Measurements from ENCODE around the gene SNX32.
"Not testable (repeated sequence)": the region's sequence is repeated elsewhere in the genome, so short reads cannot be mapped to it uniquely, and the experiment has no call there.

The SNX32 gene

DNA sequence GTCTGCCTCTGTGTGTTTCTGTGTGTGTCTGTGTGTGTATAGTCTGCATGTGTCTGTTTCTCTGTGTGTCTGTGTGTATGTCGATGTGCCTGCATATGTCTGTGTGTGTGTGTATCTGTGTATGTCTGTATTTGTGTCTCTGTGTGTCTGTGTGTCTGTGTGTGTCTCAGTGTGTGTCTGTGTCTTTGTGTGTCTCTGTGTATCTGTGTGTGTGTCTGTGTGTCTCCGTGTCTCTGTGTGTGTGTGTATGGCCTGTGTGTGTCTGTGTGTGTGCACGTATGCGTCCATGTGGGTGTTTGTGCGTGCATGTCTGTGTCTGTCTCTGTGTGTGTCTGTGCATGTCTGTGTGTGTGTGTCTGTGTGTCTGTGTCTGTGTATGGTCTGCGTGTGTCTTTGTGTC is 439 bp downstream of the SNX32 start:
- no peak for DNase-seq (ENCODE audit: extremely low read depth, low read depth)
- peak overlapping the region; percentile 73 for H3K4me3 ChIP-seq (replicated peaks; ENCODE audit: low read depth, low read length)
- TF ChIP-seq, protein P1, sequence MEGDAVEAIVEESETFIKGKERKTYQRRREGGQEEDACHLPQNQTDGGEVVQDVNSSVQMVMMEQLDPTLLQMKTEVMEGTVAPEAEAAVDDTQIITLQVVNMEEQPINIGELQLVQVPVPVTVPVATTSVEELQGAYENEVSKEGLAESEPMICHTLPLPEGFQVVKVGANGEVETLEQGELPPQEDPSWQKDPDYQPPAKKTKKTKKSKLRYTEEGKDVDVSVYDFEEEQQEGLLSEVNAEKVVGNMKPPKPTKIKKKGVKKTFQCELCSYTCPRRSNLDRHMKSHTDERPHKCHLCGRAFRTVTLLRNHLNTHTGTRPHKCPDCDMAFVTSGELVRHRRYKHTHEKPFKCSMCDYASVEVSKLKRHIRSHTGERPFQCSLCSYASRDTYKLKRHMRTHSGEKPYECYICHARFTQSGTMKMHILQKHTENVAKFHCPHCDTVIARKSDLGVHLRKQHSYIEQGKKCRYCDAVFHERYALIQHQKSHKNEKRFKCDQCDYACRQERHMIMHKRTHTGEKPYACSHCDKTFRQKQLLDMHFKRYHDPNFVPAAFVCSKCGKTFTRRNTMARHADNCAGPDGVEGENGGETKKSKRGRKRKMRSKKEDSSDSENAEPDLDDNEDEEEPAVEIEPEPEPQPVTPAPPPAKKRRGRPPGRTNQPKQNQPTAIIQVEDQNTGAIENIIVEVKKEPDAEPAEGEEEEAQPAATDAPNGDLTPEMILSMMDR (IDR thresholded peaks at IDR 0.05; ENCODE audit: low read depth, low read length, missing control alignments) = no peak

DNA sequence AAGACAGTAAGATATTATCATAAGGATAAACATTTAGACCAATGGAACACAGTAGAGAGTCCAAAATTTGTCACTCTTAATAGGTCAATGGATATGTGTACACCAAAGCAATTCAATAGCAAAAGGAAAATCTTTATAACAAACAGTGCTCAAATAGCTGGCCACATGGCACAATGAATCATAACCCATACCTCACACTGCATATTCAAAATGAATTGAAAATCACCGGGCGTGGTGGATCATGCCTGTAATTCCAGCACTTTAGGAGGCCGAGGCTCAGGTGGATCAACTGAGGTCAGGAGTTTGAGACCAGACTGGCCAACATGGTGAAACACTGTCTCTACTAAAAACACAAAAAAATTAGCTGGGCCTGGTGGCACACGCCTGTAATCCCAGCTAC is 8.4 kb downstream of the SNX32 start:
- TF ChIP-seq, protein P1 (IDR thresholded peaks at IDR 0.05; ENCODE audit: low read depth, low read length, missing control alignments) = no peak
- no peak for DNase-seq (ENCODE audit: extremely low read depth, low read depth)
- no peak overlapping the region for H3K4me3 ChIP-seq (replicated peaks; ENCODE audit: low read depth, low read length)

DNA sequence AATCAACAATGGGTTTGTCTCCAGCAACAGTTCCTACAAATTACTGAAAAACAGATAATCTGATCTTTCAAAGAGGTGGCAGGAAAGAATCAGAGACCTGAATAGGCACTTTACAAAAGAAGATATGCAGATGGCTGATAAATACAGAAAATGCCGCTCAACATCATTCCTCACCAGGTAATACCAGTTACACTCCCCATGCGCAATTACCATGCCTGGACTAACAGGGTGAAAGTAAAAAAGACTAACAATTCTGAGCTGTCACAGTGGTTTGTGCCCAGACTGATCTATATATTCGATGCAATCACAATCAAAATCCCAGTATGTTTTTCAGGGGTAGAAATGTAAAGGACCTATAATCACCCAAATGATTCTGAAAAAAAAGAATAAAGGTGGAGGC is 10.0 kb downstream of the SNX32 start:
- DNase-seq (ENCODE audit: extremely low read depth, low read depth) = no peak
- no peak overlapping the region for H3K4me3 ChIP-seq (replicated peaks; ENCODE audit: low read depth, low read length)
- TF ChIP-seq, protein P1 (IDR thresholded peaks at IDR 0.05; ENCODE audit: low read depth, low read length, missing control alignments) = no peak

DNA sequence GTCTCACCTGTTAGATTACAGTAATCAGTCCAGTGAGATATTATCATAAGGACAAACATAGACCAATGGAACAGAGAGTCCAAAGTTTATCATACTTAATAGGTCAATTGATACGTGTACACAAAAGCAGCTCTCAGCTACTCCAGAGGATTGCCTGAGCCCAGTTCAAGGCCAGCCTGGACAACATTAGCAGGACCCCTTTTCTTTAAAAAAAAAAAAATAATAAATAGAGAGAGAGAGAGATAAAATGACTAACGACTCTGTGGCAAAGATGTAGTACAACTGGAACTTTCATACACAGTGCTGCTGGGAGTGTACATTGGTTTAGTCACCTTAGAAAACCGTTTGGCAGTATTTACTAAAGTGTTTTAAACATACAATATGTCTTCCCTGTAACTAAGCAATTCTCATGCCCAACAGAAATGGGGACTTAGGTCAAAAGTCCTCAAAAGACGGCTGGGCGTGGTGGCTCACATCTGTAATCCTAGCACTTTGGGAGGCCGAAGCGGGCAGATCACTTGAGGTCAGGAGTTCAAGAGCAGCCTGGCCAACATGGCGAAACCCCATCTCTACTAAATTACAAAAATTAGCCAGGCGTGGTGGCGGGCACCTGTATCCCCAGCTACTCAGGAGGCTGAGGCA is 10.6 kb downstream of the SNX32 start:
- no peak for DNase-seq (ENCODE audit: extremely low read depth, low read depth)
- TF ChIP-seq, protein P1 (IDR thresholded peaks at IDR 0.05; ENCODE audit: low read depth, low read length, missing control alignments) = no peak
- H3K4me3 ChIP-seq (replicated peaks; ENCODE audit: low read depth, low read length) = no peak overlapping the region

DNA sequence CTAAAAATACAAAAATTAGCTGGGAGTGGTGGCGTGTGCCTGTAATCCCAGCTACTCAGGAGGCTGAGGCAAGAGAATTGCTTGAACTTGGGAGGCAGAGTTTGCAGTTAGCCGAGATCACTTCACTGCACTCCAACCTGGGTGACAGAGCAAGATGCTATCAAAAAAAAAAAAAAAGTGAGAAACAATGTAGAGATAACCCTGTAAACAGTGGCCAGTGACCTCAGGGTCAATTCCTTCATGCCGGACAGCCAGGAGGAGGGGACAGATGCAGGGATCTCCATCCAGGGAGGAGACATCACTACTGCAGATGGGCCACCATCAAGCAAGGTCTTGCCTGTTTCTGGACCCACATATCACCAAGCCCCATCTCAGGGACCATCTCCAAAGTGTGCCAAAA is 14.0 kb downstream of the SNX32 start:
- DNase-seq (ENCODE audit: extremely low read depth, low read depth) = no peak
- TF ChIP-seq, protein P1 (IDR thresholded peaks at IDR 0.05; ENCODE audit: low read depth, low read length, missing control alignments) = no peak

DNA sequence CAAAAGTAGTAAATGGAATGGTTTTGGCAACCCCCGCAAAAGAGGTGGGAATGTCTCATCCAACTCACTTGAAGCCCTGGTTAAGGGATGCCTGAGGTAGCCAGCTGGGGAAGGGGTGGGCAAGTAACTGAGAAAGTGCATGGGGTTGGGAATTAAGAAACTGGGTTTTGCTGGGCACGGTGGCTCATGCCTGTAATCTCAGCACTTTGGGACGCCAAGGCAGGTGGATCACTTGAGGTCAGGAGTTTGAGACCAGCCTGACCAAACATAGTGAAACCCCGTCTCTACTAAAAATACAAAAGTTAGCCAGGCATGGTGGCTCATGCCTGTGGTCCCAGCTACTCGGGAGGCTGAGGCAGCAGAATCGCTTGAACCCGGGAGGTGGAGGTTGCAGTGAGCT is 14.9 kb downstream of the SNX32 start:
- not testable (repeated sequence) for H3K4me3 ChIP-seq (replicated peaks; ENCODE audit: low read depth, low read length); DNase-seq (ENCODE audit: extremely low read depth, low read depth)

More for the DNA sequence above, 14.0 kb downstream of the SNX32 start:
- H3K4me3 ChIP-seq (replicated peaks; ENCODE audit: low read depth, low read length) = no peak overlapping the region

DNA sequence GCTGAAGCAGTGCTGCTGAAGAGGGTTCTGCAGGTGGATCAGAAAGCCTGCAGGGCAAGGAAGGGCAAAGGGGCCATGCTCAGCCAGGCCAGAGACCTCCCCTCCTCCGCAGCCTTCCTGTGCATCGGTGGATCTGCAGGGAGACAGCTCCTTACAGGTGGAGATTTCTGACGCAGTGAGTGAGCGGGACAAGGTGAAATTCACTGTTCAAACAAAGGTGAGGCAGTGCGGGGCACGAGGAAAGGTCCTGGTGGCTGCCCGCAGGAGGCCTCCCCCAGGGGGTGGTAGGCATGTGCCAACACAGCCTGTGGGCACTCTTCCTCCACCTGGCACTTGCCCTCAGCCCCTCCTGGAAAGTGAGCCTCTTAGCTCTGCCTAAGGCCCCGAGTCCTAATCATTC is 15.6 kb downstream of the SNX32 start:
- no peak for DNase-seq (ENCODE audit: extremely low read depth, low read depth)
- no peak overlapping the region for H3K4me3 ChIP-seq (replicated peaks; ENCODE audit: low read depth, low read length)
- TF ChIP-seq, protein P1 (IDR thresholded peaks at IDR 0.05; ENCODE audit: low read depth, low read length, missing control alignments) = no peak
